ENCODE results near the gene ARID1B.

DNA sequence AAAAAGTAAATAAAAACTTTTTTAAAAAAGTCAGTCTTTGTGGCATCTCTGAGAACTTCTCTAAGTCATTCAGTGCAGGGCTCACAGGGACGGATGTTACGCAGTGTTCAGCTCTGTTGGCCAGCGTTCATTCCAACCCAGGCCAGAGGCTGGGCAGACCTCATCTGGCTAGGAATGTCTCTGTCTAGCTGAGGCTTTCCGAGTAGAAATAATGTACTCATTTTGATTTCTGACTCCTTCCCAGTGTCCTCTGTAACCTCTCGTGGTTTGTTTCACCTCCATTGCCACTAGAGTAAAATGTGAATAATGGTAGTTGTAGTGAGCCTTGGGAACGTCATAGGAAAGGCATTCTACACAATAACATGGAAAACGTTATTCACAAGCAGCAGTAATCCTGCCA lies 411.0 kb downstream of the ARID1B start:
- TF ChIP-seq, protein P1, sequence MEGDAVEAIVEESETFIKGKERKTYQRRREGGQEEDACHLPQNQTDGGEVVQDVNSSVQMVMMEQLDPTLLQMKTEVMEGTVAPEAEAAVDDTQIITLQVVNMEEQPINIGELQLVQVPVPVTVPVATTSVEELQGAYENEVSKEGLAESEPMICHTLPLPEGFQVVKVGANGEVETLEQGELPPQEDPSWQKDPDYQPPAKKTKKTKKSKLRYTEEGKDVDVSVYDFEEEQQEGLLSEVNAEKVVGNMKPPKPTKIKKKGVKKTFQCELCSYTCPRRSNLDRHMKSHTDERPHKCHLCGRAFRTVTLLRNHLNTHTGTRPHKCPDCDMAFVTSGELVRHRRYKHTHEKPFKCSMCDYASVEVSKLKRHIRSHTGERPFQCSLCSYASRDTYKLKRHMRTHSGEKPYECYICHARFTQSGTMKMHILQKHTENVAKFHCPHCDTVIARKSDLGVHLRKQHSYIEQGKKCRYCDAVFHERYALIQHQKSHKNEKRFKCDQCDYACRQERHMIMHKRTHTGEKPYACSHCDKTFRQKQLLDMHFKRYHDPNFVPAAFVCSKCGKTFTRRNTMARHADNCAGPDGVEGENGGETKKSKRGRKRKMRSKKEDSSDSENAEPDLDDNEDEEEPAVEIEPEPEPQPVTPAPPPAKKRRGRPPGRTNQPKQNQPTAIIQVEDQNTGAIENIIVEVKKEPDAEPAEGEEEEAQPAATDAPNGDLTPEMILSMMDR (tag by site-specific recombination; IDR thresholded peaks at IDR 0.05), result no peak
- TF ChIP-seq, protein P2, sequence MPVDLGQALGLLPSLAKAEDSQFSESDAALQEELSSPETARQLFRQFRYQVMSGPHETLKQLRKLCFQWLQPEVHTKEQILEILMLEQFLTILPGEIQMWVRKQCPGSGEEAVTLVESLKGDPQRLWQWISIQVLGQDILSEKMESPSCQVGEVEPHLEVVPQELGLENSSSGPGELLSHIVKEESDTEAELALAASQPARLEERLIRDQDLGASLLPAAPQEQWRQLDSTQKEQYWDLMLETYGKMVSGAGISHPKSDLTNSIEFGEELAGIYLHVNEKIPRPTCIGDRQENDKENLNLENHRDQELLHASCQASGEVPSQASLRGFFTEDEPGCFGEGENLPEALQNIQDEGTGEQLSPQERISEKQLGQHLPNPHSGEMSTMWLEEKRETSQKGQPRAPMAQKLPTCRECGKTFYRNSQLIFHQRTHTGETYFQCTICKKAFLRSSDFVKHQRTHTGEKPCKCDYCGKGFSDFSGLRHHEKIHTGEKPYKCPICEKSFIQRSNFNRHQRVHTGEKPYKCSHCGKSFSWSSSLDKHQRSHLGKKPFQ (tag by site-specific recombination; IDR thresholded peaks at IDR 0.05), result no peak
- TF ChIP-seq REPIN1 (tag by site-specific recombination; IDR thresholded peaks at IDR 0.05; ENCODE audit: low read depth), result no peak
- TF ChIP-seq YY1 (tag by site-specific recombination; IDR thresholded peaks at IDR 0.05), result no peak
- no peak for TF ChIP-seq OSR2 (tag by site-specific recombination; IDR thresholded peaks at IDR 0.05)
- no peak for TF ChIP-seq ZNF239 (tag by site-specific recombination; IDR thresholded peaks at IDR 0.05)

Data from HEK293 (cell line).